GM19328 (cell line): ENCODE results near the gene TMOD4.
"Not testable (repeated sequence)": the region's sequence is repeated elsewhere in the genome, so short reads cannot be mapped to it uniquely, and the experiment has no call there.

Experiments used
- ATAC-seq: cut with Tn5 transposase; IDR thresholded peaks from one replicate; pipeline ENCODE4 v1.9.1; 2021; ENCODE audit warnings: mild to moderate bottlenecking, moderate library complexity; ENCODE audit not compliant: unreplicated experiment

The TMOD4 gene

GRCh38 chr1:151175863-151176262 is at the start of gene TMOD4:
TSS of gene TMOD4 (minus strand) at chr1:151175981. CDS start at chr1:151174875, 1,106 bp downstream.
- no peak for ATAC-seq

GRCh38 chr1:151222130-151222529 is 46.3 kb upstream of the TMOD4 start:
- no peak for ATAC-seq

GRCh38 chr1:151221616-151222015 is 45.8 kb upstream of the TMOD4 start:
- no peak for ATAC-seq

- ATAC-seq, result no peak
These were observed 37.8 kb upstream of the TMOD4 start for GRCh38 chr1:151213560-151213959.

- no peak for ATAC-seq
These were observed 36.4 kb upstream of the TMOD4 start for GRCh38 chr1:151211972-151212705.

GRCh38 chr1:151210830-151211229 is 35.0 kb upstream of the TMOD4 start:
- no peak for ATAC-seq

GRCh38 chr1:151205381-151205965 is 29.7 kb upstream of the TMOD4 start:
- not testable (repeated sequence) for ATAC-seq

- ATAC-seq, result no peak
These were observed 24.2 kb upstream of the TMOD4 start for GRCh38 chr1:151199873-151200581.

- ATAC-seq, result peak; percentile 79
These were observed 22.7 kb upstream of the TMOD4 start, which contains the start of gene PIP5K1A for GRCh38 chr1:151198254-151199127. TSS of gene PIP5K1A (plus strand) at chr1:151198552. CDS start at chr1:151198997, 445 bp downstream.

- ATAC-seq, result no peak
These were observed 22.1 kb upstream of the TMOD4 start for GRCh38 chr1:151197863-151198253.

GRCh38 chr1:151196292-151196800 is 20.6 kb upstream of the TMOD4 start:
- no peak for ATAC-seq

GRCh38 chr1:151194894-151195594 is 19.3 kb upstream of the TMOD4 start:
- ATAC-seq, result not testable (repeated sequence)

GRCh38 chr1:151193856-151194255 is 18.1 kb upstream of the TMOD4 start:
- no peak for ATAC-seq

- no peak for ATAC-seq
These were observed 17.5 kb upstream of the TMOD4 start for GRCh38 chr1:151193304-151193703.

GRCh38 chr1:151192047-151192446 is 16.3 kb upstream of the TMOD4 start:
- ATAC-seq, result no peak

- ATAC-seq, result peak; percentile 88
These were observed 14.1 kb upstream of the TMOD4 start, which contains the start of gene VPS72 for GRCh38 chr1:151189637-151190445. TSS of gene VPS72 (minus strand) at chr1:151190197. CDS start at chr1:151190121, 76 bp downstream.

GRCh38 chr1:151188667-151189066 is 12.9 kb upstream of the TMOD4 start:
- ATAC-seq, result not testable (repeated sequence)

- ATAC-seq, result no peak
These were observed 11.4 kb upstream of the TMOD4 start for GRCh38 chr1:151187205-151187604.

GRCh38 chr1:151184211-151184610 is 8.4 kb upstream of the TMOD4 start:
- no peak for ATAC-seq
